HEK293 (cell line): ENCODE results near the gene USP16.

Experiments used
- GLI4 ChIP-seq: fragments of 450-650 bp; formaldehyde crosslinking; IDR thresholded peaks from 2 replicates; pipeline ENCODE4 v1.5.1; 2016; ENCODE audit warnings: missing biosample characterization, missing genetic modification characterization
- ZBTB21 ChIP-seq: fragments of 450-650 bp; formaldehyde crosslinking; IDR thresholded peaks from 2 replicates; pipeline ENCODE4 v1.5.1; 2017; ENCODE audit warnings: missing biosample characterization, missing genetic modification characterization
- ZBTB8A ChIP-seq: fragments of 450-650 bp; formaldehyde crosslinking; IDR thresholded peaks from 2 replicates; pipeline ENCODE4 v1.5.1; 2016; ENCODE audit warnings: missing biosample characterization, missing genetic modification characterization
- ZEB2 ChIP-seq: fragments of 450-650 bp; formaldehyde crosslinking; IDR thresholded peaks from 2 replicates; pipeline ENCODE4 v1.5.1; 2016; ENCODE audit warnings: missing biosample characterization, missing genetic modification characterization
- ZFP37 ChIP-seq: fragments of 450-650 bp; formaldehyde crosslinking; IDR thresholded peaks from 2 replicates; pipeline ENCODE4 v1.5.1; 2016; ENCODE audit warnings: missing biosample characterization, missing genetic modification characterization
- ZNF10 ChIP-seq: fragments of 450-650 bp; formaldehyde crosslinking; IDR thresholded peaks from 2 replicates; pipeline ENCODE4 v1.5.1; 2017; ENCODE audit warnings: missing biosample characterization, missing genetic modification characterization
- ZNF121 ChIP-seq: fragments of 450-650 bp; formaldehyde crosslinking; IDR thresholded peaks from 2 replicates; pipeline ENCODE4 v1.5.1; 2016; ENCODE audit warnings: missing biosample characterization, missing genetic modification characterization
- ZNF214 ChIP-seq: fragments of 450-650 bp; formaldehyde crosslinking; IDR thresholded peaks from 2 replicates; pipeline ENCODE4 v1.5.1; 2017; ENCODE audit warnings: missing biosample characterization, mild to moderate bottlenecking, missing genetic modification characterization, borderline replicate concordance
- ZNF26 ChIP-seq: fragments of 450-650 bp; formaldehyde crosslinking; IDR thresholded peaks from 2 replicates; pipeline ENCODE4 v1.5.1; 2016; ENCODE audit warnings: missing biosample characterization, missing genetic modification characterization
- ZNF292 ChIP-seq: fragments of 450-650 bp; formaldehyde crosslinking; IDR thresholded peaks from 2 replicates; pipeline ENCODE4 v1.5.1; 2016; ENCODE audit warnings: low read depth, missing biosample characterization, missing genetic modification characterization, borderline replicate concordance
- ZNF311 ChIP-seq: fragments of 450-650 bp; formaldehyde crosslinking; IDR thresholded peaks from 2 replicates; pipeline ENCODE4 v1.5.1; 2017; ENCODE audit warnings: missing biosample characterization, missing genetic modification characterization, borderline replicate concordance
- ZNF335 ChIP-seq: fragments of 450-650 bp; formaldehyde crosslinking; conservative IDR thresholded peaks from 2 replicates; pipeline ENCODE4 v1.5.1; 2016; ENCODE audit warnings: missing biosample characterization, missing genetic modification characterization
- ZNF341 ChIP-seq: fragments of 450-650 bp; formaldehyde crosslinking; IDR thresholded peaks from 2 replicates; pipeline ENCODE4; 2016; ENCODE audit warnings: low read depth, missing biosample characterization, missing genetic modification characterization
- ZNF473 ChIP-seq: fragments of 450-650 bp; formaldehyde crosslinking; IDR thresholded peaks from 2 replicates; pipeline ENCODE4 v1.5.1; 2017; ENCODE audit warnings: missing biosample characterization, missing genetic modification characterization
- ZNF48 ChIP-seq: fragments of 450-650 bp; formaldehyde crosslinking; IDR thresholded peaks from 2 replicates; pipeline ENCODE4 v1.5.1; 2016; ENCODE audit warnings: missing biosample characterization, missing genetic modification characterization
- ZNF529 ChIP-seq: fragments of 450-650 bp; formaldehyde crosslinking; IDR thresholded peaks from 2 replicates; pipeline ENCODE4 v1.5.1; 2017; ENCODE audit warnings: missing genetic modification characterization, missing biosample characterization; ENCODE audit not compliant: insufficient replicate concordance
- ZNF561 ChIP-seq: fragments of 450-650 bp; IDR thresholded peaks from 2 replicates; pipeline ENCODE4 v1.5.1; 2018; ENCODE audit warnings: missing biosample characterization, missing genetic modification characterization, borderline replicate concordance
- ZNF571 ChIP-seq: fragments of 450-650 bp; formaldehyde crosslinking; IDR thresholded peaks from 2 replicates; pipeline ENCODE4 v1.5.0; 2017; ENCODE audit warnings: missing biosample characterization, missing genetic modification characterization
- ZNF600 ChIP-seq: fragments of 450-650 bp; formaldehyde crosslinking; IDR thresholded peaks from 2 replicates; pipeline ENCODE4 v1.5.1; 2016; ENCODE audit warnings: missing biosample characterization, missing genetic modification characterization
- ZNF610 ChIP-seq: fragments of 450-650 bp; formaldehyde crosslinking; IDR thresholded peaks from 2 replicates; pipeline ENCODE4 v1.5.1; 2016; ENCODE audit warnings: missing biosample characterization, missing genetic modification characterization, borderline replicate concordance
- ZNF629 ChIP-seq: fragments of 450-650 bp; formaldehyde crosslinking; IDR thresholded peaks from 2 replicates; pipeline ENCODE4 v1.5.1; 2017; ENCODE audit warnings: missing biosample characterization, missing genetic modification characterization
- ZNF639 ChIP-seq: fragments of 450-650 bp; formaldehyde crosslinking; IDR thresholded peaks from 2 replicates; pipeline ENCODE4 v1.5.1; 2016; ENCODE audit warnings: missing biosample characterization, missing genetic modification characterization
- ZNF660 ChIP-seq: fragments of 450-650 bp; IDR thresholded peaks from 2 replicates; pipeline ENCODE4 v1.5.1; 2018; ENCODE audit warnings: missing biosample characterization, mild to moderate bottlenecking, missing genetic modification characterization
- ZNF677 ChIP-seq: fragments of 450-650 bp; IDR thresholded peaks from 2 replicates; pipeline ENCODE4 v1.5.0; 2018; ENCODE audit warnings: missing biosample characterization, mild to moderate bottlenecking, missing genetic modification characterization, moderate library complexity
- ZNF701 ChIP-seq: fragments of 450-650 bp; formaldehyde crosslinking; IDR thresholded peaks from 2 replicates; pipeline ENCODE4 v1.5.1; 2016; ENCODE audit warnings: missing biosample characterization, missing genetic modification characterization
- ZNF707 ChIP-seq: fragments of 450-650 bp; formaldehyde crosslinking; IDR thresholded peaks from 2 replicates; pipeline ENCODE4 v1.5.1; 2016; ENCODE audit warnings: missing biosample characterization, missing genetic modification characterization
- ZNF76 ChIP-seq: fragments of 450-650 bp; formaldehyde crosslinking; IDR thresholded peaks from 2 replicates; pipeline ENCODE4; 2016; ENCODE audit warnings: low read depth, missing biosample characterization, missing genetic modification characterization, borderline replicate concordance
- ZNF777 ChIP-seq: fragments of 450-650 bp; formaldehyde crosslinking; IDR thresholded peaks from 2 replicates; pipeline ENCODE4 v1.5.1; 2017; ENCODE audit warnings: missing biosample characterization, missing genetic modification characterization, borderline replicate concordance
- ZNF830 ChIP-seq: fragments of 450-650 bp; IDR thresholded peaks from 2 replicates; pipeline ENCODE4 v1.5.0; 2018; ENCODE audit warnings: missing biosample characterization, missing genetic modification characterization, low read depth, mild to moderate bottlenecking, moderate library complexity
- TF ChIP-seq, protein P1 (sequence below): fragments of 450-650 bp; formaldehyde crosslinking; IDR thresholded peaks from 2 replicates; pipeline ENCODE4; 2016; ENCODE audit warnings: missing biosample characterization, missing genetic modification characterization
- TF ChIP-seq, protein P2 (sequence below): fragments of 450-650 bp; formaldehyde crosslinking; IDR thresholded peaks from 2 replicates; pipeline ENCODE4 v1.5.1; 2016; ENCODE audit warnings: missing biosample characterization, missing genetic modification characterization

The USP16 gene

GRCh38 chr21:29002442-29003144 is 21.9 kb upstream of the USP16 start (continued):
- TF ChIP-seq ZNF26 (tag by site-specific recombination), result no peak
- peak; percentile 77 for TF ChIP-seq ZNF561 (tag by site-specific recombination)
- peak; percentile 92 for TF ChIP-seq ZBTB21
- peak; percentile 56; the same call in 1 of the 2 replicates for TF ChIP-seq ZNF610 (tag by site-specific recombination)
- no peak for TF ChIP-seq ZNF10 (tag by site-specific recombination)
- TF ChIP-seq ZNF473, result no peak
- TF ChIP-seq ZBTB8A, result peak; percentile 39; the same call in 1 of the 2 replicates
- peak; percentile 42; the same call in 1 of the 2 replicates for TF ChIP-seq ZNF660
- TF ChIP-seq ZNF707 (tag by site-specific recombination), result no peak
- TF ChIP-seq ZNF311 (tag by site-specific recombination), result no peak
- peak; percentile 94 for TF ChIP-seq ZNF335 (tag by site-specific recombination)
- TF ChIP-seq, protein P1, sequence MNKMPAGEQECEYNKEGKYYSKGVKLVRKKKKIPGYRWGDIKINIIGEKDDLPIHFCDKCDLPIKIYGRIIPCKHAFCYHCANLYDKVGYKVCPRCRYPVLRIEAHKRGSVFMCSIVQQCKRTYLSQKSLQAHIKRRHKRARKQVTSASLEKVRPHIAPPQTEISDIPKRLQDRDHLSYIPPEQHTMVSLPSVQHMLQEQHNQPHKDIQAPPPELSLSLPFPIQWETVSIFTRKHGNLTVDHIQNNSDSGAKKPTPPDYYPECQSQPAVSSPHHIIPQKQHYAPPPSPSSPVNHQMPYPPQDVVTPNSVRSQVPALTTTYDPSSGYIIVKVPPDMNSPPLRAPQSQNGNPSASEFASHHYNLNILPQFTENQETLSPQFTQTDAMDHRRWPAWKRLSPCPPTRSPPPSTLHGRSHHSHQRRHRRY, result no peak
- 0 out of 2 replicates have a peak, but pooled peaks have one; percentile 47 for TF ChIP-seq ZFP37 (tag by site-specific recombination)
- TF ChIP-seq GLI4 (tag by site-specific recombination), result no peak
- peak; percentile 97 for TF ChIP-seq ZNF629 (tag by site-specific recombination)
- TF ChIP-seq ZNF292 (tag by site-specific recombination), result no peak
- no peak for TF ChIP-seq ZNF529 (tag by site-specific recombination)
- TF ChIP-seq ZNF777 (tag by site-specific recombination), result no peak
- TF ChIP-seq ZNF639, result 0 out of 2 replicates have a peak, but pooled peaks have one; percentile 78
- TF ChIP-seq ZNF341, result peak; percentile 72
- TF ChIP-seq ZNF830 (tag by site-specific recombination), result no peak
- TF ChIP-seq ZNF76 (tag by site-specific recombination), result peak; percentile 93
- TF ChIP-seq ZNF571 (tag by site-specific recombination), result no peak
- no peak for TF ChIP-seq ZNF214 (tag by site-specific recombination)
- TF ChIP-seq ZNF600 (tag by site-specific recombination), result peak; percentile 95
- TF ChIP-seq ZNF701 (tag by site-specific recombination), result no peak
- TF ChIP-seq ZEB2 (tag by site-specific recombination), result peak; percentile 87
- TF ChIP-seq, protein P2, sequence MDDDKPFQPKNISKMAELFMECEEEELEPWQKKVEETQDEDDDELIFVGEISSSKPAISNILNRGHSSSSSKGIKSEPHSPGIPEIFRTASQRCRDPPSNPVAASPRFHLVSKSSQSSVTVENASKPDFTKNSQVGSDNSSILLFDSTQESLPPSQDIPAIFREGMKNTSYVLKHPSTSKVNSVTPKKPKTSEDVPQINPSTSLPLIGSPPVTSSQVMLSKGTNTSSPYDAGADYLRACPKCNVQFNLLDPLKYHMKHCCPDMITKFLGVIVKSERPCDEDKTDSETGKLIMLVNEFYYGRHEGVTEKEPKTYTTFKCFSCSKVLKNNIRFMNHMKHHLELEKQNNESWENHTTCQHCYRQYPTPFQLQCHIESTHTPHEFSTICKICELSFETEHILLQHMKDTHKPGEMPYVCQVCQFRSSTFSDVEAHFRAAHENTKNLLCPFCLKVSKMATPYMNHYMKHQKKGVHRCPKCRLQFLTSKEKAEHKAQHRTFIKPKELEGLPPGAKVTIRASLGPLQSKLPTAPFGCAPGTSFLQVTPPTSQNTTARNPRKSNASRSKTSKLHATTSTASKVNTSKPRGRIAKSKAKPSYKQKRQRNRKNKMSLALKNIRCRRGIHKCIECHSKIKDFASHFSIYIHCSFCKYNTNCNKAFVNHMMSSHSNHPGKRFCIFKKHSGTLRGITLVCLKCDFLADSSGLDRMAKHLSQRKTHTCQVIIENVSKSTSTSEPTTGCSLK, result no peak
- no peak for TF ChIP-seq ZNF677 (tag by site-specific recombination)
- TF ChIP-seq ZNF48 (tag by site-specific recombination), result no peak
- TF ChIP-seq ZNF121 (tag by site-specific recombination), result no peak
